ENCODE measurements around the gene CDH12.

CDH12 gene

DNA sequence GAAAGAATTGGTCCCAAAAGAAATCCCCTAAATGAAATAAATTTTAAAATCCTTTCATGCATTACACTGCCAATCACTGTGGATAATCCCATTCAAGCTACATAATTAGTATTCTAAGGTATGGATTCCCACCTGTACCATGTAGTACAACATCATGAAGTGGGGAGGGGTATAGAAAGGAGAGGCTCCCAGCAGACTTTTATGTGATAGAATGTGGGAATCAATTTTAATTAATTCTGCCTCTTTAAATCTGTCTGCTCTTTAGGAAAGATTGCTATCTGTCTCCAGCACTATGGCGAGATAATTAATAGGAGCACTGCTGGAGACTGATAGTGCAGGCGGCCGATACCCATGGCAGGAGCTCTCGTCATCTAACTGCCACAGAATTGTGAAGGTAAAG, 95.4 kb downstream of the CDH12 start:
- DNase-seq, result no peak

DNA sequence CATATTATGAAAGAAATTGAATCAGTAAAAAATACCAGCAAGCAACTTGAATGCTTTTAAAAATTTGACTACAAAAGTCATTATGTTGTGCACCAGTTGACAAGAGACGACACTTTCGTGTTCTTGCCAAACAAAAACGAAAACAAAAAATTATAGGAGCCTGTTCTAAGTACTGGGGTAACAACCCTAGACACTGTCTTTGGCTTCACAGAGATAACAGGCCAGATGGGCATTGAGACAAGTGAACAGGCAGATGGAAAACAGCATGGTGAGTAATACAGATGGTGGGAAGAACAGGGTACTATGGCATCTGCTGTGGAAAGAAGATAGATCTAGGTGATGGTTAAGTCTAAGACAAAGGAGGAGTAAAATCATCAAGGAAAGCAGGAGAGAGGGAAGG, 99.0 kb downstream of the CDH12 start:
- no peak for DNase-seq

DNA sequence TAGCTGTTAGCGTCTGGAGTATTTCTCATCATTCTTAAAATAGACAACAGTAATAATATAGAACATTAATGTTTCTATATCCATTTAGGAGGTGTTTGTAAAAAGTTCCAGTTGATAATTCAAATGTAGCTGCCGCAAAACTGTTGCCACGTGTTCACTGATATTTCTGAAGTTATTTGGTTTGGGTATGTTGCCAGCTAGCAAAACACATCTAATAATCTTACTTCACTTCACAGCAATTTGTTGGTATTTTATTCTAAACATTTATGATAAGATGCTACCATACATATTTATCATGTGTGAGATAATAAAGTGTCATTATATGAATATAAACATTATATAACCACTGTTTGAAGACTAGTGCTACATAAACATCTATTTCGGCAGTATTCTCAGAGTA, 101.6 kb downstream of the CDH12 start:
- no peak for DNase-seq

DNA sequence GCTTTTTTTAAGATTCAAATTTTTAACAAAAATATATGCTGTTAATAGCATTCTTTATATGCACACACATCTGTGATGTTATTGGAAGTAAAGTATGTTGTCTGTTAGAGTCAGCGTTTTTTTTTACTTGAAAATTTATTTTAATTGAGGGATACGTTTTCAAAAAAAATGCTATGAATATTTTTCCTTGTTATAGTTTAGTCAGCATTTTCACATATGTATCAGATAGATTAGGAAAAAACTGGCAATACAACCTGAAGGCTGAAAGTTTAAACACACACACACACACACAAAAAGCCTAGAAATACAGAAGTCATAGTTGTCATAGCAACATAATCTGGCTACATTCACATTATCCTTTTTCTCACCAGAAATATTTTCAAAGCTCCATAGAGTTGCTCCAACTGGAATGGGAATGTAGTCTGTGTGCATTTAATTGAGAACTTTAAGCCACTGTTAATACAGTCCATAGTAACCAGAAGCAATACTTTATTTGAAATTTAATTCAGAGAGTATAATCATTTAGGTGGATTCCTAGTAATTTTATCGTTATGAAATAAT, 116.6 kb downstream of the CDH12 start:
- no peak for DNase-seq

DNA sequence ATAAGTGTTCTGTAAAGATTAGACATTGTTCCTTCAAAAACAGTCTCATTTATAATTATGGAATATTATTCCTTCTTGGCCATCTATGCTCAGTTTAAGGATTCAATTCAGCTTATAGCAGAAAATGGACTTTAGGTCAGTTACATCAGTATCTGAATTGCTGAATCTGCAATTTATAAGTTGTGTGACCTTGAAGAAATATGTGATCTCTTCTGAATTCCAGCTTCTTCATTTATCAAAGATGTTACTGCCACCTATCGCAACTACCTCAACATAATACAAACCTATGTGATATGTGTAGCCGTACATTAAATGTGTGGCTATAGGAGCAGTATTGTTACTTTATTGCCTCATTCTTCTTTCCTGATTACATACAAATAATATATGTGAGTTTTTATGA, 118.2 kb downstream of the CDH12 start:
- DNase-seq, result no peak

DNA sequence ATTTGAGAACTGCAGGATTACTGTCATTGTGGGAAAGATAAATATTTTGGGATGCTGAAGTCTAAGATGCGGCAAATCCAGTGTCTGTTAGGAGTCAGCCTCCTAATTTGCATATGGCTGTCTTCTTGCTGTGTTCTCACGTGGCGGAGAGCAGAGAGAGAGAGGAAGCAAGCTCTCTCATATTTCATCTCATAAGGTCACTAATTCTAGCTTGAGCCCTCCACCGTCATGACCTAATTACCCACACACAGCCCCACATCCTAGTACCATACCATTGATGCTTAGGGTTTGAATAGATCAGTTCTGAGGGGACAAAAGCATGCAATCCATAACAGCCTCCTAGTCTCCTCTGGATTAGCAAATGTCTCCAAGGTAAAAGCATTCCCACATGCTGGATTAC, 124.5 kb downstream of the CDH12 start:
- DNase-seq, result no peak

DNA sequence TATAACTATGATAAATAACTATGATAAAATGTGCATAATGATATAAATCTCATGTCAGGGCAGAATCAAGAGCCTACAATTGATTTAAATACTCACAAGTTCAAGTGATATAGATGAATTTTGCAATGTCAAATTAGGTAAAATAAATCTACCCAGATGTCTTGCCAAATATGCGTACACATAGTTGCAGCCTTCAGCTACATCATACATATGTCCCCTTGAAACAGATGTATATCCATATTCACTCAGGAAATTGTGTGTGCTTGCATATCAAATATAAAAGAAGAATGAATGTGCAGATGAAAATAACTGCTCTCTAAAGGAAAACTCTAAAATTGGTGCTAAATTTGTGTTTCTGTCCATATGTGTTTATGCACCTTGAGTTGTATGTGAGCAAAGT, 130.7 kb downstream of the CDH12 start:
- no peak for DNase-seq

DNA sequence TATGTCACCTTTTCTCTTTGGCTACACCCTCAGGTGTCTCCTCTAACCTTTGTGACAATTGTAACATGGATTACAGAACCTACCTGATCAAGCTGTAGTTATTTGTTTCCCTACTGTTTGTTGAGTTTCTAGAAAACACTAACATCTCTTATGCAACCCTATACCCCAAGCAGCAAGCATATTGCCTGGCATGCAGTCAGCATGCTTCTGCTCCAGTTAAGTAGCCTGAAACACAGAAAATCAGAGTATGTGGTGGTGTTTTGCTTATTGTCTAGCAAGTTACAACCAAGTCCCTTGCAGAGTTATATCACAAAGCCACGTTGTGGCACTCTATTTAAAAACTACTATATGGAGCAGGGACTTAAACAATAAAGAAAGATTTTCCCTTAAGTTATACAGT, 131.1 kb downstream of the CDH12 start:
- no peak for DNase-seq

DNA sequence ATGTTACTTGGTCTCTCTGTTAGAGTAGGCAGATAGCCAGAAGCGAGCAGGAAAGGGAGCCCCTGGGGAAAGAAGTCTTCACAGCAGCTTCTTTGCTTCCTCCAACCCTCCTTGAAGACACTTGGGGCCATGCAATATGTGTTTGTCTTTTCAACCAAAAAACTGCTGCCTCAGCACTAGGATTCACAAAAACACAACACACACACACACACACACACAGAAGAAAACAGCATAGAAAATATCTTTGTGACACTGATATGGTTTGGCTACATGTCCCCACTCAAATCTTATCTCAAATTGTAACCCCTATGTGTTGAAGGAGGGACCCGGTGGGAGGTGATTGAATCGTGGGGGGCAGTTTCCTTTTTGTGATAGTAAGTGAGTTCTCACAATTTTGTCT, 133.3 kb downstream of the CDH12 start:
- DNase-seq, result no peak

DNA sequence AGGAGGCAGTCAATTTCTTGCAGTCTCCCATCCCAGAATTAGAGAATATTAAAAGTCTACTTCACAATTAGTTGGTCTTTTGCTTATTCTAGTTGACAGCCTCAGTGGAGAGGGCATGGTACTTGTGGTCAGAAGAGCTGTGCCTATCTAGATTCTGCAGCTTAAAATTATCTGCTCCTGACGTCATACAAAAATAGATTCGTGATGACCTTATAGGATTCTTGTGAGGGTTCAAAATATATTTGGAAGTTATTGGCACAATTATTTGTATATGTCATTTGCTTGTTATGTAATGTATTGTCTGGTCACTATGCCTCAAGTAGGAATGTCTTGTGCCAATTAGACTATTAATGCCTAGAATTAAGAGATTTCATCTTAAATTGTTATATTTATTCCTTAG, 142.5 kb downstream of the CDH12 start:
- DNase-seq, result no peak

DNA sequence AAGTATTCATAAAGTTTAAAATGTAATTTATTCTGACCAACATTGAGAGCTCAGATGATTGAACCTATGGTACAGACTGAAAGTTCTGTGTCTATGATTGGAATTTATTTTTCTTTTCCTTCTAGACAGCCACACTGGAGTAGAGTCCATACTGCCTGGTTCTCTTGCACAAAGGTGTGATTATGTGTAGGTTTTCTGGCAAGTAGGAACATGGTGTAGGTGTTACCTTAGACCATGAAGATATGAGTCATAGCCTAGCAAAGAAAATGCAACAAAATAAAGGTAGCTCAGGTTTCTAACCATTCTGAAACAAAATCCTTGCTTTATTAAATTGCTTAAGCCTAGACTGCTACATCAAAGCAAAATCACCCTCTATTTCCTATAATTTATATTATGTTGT, 143.4 kb downstream of the CDH12 start:
- no peak for DNase-seq

DNA sequence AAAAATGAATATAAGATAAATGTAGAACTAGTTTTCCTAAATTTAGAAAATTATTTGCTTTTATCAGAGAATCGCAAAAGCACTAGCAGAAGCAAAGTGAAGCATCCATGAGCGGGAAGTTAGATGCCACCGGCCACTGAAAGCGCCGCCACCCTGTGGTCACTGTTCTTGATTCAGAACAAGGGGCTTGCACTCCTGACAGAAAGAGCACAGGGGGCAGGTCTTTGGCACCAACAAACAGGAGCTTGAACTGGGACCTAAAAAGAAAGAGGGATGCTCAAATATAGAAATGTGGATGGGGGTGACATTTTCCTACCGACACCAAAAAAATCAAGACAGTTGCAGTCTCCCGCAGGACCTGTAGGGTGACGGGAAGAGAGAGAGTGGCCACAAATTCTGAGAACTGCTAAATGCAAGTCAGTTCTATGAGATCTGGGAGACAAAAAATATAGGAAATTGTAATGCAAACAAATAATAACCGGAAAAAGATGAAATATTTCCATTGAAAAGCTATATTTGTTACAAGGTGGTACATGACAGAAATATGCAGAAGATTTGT, 144.3 kb downstream of the CDH12 start:
- no peak for DNase-seq

DNA sequence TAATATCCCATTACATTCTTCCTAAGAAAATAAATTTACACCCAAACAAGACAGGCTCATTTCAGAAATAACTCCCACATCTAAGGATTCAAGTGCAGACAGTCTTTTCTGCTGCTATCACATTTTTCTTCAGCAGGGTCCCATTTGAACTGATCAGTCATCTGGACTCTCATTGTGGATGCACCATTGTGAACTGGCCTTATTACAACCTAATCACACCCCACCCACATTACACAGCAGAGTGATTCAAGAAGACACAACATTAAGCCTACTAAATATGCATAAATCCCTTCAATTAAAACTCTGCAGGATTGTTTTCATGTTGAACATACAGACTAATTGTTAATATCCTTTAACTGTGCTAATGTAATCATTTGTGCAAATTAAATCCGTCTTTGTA, 146.2 kb downstream of the CDH12 start:
- DNase-seq, result no peak

DNA sequence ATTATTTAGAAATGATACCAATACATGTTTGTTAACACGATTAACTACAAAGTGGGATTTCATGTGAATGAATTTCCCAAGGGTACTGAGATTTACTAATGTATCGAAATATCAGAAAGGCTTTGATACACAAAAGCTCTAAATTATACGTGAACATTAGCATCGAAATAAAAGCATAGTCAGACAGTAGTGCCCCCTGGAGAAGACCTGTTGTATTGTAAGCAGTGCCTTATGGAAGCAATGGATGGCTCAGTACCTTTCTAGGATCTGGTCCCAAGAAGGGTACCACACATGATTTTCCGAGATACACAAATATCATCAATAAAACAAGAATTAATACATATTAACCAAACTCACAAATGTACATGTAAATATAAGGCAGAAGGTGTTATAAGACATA, 153.8 kb downstream of the CDH12 start:
- no peak for DNase-seq

DNA sequence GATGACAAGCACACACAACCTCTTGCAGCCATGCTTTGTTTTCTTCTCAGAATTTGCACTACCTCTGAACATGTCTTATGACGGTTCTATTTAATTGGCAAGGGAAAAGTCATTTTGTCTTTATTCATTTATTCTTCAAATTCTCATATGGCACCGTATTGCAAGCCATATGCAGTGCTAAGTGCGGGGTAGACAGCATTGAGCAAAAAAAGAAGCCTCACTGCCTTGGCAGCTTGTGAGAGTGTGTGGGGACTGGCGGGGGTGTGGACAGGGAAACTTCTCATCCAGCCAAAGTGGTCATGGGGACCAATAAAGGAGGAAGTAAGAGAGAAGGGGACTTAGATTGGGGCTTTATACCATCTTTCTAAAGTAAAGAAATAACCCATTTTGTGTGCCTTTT, 160.0 kb downstream of the CDH12 start:
- no peak for DNase-seq

DNA sequence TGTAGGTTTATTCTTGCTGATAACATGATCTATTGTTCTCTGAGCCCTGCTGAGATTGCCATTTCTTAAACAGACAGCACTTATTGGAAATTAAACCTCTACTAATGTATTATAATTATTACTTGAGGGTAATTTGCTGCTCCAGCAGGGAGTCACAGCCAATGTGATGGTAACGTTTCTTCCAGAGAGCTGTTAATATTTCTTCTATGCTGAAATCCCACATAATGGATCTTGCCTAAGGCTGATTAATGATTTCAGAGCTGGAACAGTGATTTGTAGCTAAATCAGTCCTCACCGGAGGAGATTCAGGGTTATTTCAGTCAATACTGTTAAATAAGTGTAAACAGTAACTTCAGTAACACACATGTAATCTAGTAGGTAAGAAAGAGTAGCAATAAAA, 170.1 kb downstream of the CDH12 start:
- no peak for DNase-seq

DNA sequence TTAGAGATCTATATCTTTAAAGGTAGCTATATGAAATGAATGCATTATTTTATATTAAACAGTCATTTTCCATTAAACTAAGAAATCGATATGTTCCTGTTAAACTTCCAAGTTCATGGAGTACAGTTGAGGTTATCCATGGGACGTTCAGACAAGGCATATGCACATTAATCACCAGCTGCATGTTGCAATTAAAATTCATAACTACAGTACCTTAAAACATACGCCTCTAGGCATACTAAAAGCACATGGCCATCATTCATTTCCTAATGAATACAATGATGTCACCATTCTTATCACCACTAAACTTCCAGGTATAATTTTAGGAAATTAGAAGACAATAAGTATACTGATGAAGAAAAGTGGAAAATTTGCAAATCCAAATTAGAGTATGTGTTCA, 174.3 kb downstream of the CDH12 start:
- no peak for DNase-seq

DNA sequence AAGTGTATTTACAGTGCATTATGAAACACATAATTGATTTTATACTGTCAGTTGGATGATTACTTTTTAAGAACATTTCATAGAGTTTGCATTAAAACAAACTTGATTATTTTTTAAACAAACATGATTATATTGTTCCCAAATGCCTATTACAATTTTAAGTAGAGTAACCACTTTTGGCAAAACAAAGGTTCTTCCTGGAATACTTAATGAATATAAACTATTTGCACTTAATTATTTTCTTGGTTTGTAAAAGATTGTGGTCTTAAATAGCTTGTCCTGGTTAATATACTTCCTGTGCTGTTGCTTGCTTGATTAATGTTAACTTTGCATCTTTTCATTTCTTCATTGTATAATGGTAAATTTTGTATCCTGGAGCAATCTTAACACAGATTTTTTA, 180.0 kb downstream of the CDH12 start:
- no peak for DNase-seq

DNA sequence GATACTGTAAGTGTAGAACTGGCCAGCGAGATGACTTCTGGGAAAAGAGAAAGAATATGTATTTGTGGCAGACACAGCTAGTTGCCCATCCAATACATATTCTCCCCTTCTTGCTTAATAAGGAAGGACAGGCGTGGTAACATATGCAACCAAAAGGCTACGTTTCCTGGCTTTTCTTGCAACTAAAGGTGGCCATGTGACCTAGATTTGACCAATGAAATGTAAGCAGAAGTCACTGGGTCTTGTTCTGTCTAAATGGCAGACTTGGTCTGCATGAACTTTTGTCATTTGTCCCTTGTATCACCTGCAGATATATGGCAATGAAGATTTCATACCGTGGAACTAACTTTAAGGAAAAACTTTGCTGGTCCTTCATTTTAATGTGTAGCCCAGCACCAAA, 183.8 kb downstream of the CDH12 start:
- DNase-seq, result no peak

DNA sequence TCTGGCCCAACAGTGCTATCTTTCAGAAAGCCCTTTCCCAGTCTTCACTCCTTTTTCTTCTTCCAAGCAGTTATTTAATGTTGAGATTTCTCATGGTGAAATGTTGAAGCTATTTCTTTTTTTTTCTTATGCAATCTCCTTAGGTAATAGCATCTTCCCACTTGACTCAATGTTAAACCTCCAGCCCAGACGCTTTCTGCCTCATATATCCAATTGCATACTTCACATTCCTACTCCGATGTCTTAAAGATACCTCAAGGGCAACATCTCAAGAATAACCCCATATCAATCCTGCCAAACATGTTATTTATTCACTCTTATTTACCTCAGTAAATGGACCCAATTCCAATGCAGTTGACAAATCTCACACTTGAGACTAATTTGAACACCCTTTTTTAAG, 187.3 kb downstream of the CDH12 start:
- no peak for DNase-seq

DNA sequence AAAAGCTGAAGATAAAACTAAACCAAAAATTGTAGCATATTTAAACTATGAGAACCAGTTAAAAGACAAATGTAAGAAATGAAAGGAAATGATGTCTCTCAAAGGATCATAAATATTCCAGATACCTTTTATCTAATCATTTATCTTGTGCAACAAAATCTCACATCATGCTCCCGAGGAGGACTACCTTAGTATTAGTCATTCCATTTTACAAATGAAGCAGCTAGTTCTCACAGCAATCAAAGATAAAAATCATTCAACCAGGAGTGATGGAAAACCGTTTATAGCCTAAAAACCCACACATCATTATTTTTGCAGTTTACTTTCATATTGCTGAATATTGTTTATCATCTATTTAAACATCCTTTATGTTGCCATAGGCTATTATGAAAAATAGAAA, 190.0 kb downstream of the CDH12 start:
- no peak for DNase-seq

DNA sequence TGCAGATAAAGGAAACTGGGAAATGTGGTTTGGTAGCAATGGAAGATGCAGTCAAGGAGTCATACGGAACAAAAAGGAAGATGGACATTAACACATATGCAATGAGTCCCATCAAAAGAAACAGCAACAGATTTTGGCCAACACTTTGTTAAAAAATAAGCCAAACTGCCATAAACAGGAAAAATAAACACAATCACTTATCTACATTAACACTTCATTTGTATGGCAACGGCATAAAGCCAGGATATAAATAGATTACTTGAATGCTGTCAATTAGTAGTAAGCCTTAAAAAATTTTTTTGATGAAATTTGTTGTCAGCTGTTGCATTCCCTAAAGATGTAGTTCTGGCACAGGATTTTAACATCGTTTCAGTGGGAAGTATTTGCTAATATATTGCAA, 190.8 kb downstream of the CDH12 start:
- DNase-seq, result no peak

DNA sequence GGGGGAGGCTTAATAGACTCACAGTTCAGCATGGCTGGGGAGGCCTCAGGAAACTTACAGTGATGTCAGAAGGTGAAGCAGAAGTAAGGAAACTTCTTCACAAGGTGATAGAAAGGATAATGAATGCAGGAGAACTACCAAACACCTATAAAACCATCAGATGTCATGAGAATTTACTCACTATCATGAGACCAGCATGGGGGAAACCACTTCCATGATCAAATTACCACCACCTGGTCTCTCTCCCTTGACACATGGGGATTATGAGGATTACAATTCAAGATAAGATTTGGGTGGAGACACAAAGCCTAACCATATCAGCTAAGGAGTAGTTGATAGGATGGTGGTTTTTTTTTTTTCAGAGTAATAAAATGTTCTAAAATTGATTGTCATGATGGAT, 201.8 kb downstream of the CDH12 start:
- no peak for DNase-seq

DNA sequence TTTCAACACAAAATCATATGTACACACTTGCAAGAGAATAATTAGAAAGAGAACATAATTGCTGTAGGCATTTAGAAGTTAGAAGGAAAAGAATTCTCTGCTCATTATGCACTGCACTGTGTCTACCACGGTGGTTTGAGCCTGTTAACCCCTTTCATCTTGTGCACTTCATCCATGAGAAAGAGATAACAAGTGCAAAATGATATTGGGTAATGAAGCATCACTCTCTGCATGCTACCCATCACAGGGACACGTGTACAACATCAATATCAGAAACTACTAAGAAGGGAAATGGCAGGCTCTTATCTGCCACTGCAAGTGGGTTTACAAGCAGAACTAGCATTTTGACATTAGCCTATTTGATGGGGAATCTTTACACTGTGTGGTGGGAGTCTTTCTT, 202.6 kb downstream of the CDH12 start:
- DNase-seq, result no peak

DNA sequence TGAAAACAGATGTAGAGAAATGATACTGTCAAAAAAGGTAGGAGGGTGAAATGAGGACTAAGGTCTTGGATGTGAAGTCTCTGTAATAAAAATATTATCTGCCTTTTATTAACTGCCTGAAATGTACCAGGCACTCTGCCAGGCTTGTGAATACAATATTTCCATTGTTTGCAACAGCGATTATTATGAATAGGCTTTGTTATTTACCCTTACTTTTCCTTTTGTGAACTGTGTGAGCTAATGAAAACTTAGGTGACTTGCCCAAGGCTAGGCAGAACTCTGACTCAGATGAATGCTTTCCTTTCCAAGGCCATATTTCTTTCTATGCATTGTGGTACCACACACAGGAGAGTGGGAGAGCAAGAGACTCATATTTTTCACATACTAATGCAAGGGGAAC, 204.1 kb downstream of the CDH12 start:
- DNase-seq, result no peak

DNA sequence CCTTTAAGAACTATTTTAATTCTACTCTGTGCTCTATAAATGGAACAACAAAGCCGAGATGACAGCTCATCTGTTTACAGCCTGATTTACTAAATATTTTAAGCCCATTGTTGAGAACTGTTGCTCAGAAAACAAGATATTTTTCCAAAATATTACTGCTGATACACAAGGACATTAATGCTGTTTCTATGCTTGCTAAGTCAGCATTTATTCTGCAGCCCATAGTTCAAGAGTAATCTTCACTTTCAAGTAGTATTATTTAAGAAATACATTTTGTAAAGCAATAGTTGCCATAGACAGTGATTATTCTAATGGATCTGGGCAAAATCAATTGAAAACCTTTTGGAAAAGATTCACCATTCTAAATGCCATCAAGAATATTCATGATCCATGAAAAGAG, 208.3 kb downstream of the CDH12 start:
- no peak for DNase-seq

Measured in stimulated activated CD4-positive, alpha-beta T cell treated with anti-CD3 and anti-CD28 coated beads, Interleukin-4, amount 100 ng/mL, for 1 hour (primary cell).